ENCODE results near the gene SSH3.

DNA sequence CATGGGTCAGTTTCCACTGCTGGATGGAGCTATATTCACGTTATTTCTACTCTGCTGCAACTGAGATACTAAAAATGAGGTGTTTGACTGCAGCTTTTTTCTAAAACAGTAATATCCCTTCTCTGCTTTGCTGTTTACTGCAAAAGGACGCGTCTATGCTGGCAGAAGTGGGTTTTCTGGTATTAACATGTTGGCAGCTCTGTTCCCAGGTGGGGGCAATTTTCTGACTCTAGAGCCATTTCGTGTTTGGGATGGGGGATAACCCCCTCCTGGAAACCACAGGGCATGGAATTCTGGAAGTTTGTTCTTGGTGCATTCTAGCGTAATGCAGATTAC, 32.2 kb upstream of the SSH3 start:
- TF ChIP-seq, protein P1, sequence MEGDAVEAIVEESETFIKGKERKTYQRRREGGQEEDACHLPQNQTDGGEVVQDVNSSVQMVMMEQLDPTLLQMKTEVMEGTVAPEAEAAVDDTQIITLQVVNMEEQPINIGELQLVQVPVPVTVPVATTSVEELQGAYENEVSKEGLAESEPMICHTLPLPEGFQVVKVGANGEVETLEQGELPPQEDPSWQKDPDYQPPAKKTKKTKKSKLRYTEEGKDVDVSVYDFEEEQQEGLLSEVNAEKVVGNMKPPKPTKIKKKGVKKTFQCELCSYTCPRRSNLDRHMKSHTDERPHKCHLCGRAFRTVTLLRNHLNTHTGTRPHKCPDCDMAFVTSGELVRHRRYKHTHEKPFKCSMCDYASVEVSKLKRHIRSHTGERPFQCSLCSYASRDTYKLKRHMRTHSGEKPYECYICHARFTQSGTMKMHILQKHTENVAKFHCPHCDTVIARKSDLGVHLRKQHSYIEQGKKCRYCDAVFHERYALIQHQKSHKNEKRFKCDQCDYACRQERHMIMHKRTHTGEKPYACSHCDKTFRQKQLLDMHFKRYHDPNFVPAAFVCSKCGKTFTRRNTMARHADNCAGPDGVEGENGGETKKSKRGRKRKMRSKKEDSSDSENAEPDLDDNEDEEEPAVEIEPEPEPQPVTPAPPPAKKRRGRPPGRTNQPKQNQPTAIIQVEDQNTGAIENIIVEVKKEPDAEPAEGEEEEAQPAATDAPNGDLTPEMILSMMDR (IDR thresholded peaks at IDR 0.05), result no peak
- TF ChIP-seq POLR2A (IDR thresholded peaks at IDR 0.05), result no peak
